Right ventricle myocardium superior (tissue), 1 donor: ENCODE results near the gene BSPRY. TPM values are rescaled to one million over a fixed set of nuclear protein-coding genes. Genes with fewer than 3 reads are reported as not detected.
"Not testable (repeated sequence)": the region's sequence is repeated elsewhere in the genome, so short reads cannot be mapped to it uniquely, and the experiment has no call there.

Experiments used
- ATAC-seq: fragments of 200-7000 bp; cut with Tn5 transposase; one replicate; pipeline ENCODE4 v1.9.1; 2020; ENCODE audit warnings: mild to moderate bottlenecking; ENCODE audit not compliant: poor library complexity
- DNase-seq: peaks from one replicate; pipeline ENCODE4 v3.0.0-alpha.2; 2020
- intact Hi-C: fragments of 100-400 bp; cut with DNase I; formaldehyde crosslinking; loops from one replicate; pipeline ENCODE4 v1.11.2; 2022
- total RNA-seq: library from RNA; stranded (reverse); fragmentation: NEBNext Ultra II Directional; extraction: Animal tissue kit (Norgen Biotek cat#: 25700); gene quantifications from one replicate; pipeline ENCODE4 v1.2.1, GENCODE V29; 2021
- donor health status: DM: no; HTN: yes; CAD: no; lungs with severe emphysema.

The BSPRY gene
- total RNA-seq, 1 donor from 2014 or later = 0.24 TPM

- ATAC-seq (no peak), DNase-seq (no peak)
- intact Hi-C loops = no loop called here
These were observed 37.4 kb downstream of the BSPRY start for GRCh38 chr9:113386571-113387393.

DNA sequence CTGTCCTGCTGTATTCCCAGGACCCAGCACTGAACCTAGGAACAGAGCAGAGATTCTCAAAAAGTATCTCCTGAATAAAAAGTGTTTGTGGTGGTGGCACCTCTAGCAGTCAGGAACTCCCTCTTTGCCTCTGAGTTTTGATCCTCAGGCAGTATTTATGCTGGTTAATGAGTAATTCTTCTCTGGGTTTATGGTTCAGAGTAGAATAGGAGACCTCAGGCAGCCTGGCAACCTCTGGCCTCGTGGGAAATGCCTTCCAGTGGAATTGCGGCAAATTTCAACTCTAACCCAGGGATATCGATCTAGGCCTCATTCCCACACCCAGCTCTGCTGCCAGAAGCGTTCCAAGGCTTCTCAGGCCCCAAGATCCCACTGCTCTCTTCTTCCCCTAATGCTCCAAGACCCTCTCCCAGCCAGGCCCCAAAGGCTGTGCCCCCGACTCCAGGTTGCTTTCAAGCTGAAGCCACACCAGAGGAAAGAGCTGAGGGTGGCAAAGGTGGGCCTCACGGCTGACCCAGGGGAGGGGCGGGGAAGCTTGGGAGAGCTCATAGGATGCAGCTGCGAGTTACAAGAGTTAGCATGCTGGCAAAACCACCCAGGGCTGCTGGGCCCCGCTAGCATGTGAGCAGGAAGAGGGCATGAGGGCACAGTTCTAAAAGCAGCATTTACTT is 38.4 kb downstream of the BSPRY start:
- DNase-seq (no peak), ATAC-seq (no peak)
- intact Hi-C loops = no loop called here

DNA sequence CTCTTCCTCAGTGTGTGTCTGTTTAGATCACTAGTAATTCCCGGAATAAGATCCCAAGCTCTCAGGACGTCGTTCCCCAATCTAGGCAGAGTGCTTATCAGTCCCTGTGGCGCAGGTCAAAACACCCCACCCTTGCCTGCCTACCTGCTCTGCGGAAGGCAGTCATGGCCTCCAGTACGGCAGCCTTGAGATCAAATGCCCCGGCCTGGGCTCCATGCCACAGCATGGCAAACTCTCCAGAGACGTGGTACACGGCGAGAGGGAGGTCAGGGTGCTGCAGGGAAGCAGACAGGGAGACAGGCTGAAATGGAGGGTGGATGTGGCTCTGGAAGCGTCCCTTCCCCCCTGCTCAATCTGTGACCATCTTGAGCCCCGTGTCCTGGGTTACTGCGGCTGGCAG is 39.5 kb downstream of the BSPRY start:
- DNase-seq (no peak), ATAC-seq (peak; percentile 16)
- intact Hi-C loops = no loop called here

DNA sequence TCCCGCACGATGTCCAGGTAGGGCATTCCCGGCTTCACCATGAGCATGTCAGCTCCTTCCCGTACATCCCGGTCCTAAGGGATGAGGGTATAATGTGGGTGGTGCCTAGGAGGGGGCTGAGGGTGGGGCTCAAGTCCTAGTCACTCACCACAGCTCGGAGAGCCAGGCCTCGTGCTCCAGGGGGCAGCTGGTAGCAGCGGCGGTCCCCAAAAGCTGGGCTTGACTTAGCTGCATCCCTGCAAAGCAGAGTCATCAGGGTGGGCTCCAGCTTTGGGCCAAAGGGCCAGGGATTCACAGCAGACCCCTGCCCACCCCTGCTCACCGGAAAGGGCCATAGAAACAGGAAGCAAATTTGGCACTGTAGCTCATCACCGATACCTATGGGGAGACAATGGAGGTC is 40.1 kb downstream of the BSPRY start:
- ATAC-seq = no peak
- DNase-seq = no peak
- intact Hi-C loops = no loop called here

DNA sequence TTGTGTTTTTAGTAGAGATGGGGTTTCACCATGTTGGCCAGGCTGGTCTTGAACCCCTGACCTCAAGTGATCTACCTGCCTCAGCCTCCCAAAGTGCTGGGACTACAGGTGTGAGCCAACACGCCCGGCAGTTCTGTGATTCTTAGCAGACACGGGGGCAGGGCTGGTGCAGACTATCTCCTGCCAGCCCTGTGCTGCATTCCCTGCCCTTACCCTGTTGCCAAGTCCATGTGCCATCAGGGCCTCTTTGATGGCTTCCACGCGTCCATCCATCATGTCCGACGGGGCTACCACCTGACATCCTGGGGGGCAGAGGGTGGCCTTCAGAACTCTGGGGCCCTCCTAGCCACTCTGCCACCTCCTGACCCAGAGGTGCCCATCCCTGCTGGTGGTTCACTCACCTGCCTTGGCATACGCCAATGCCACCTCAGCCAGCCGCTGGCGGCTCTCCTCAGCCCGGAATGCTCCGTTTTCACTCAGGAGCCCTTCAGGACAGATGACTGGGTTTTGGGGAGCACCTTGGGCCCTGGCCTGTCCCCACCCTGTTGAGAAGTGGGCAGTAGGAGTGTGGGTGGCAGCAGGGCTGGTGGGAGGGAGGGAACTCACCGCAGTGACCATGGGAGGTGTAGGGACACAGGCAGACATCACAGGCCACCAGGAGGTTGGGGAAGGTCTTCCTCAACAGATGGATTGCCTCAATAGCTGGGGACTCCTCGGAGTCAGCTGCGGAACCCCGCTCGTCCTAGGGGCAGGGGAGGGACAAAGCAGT is 41.0 kb downstream of the BSPRY start:
- ATAC-seq = no peak
- intact Hi-C loops = no loop called here
- no peak for DNase-seq

DNA sequence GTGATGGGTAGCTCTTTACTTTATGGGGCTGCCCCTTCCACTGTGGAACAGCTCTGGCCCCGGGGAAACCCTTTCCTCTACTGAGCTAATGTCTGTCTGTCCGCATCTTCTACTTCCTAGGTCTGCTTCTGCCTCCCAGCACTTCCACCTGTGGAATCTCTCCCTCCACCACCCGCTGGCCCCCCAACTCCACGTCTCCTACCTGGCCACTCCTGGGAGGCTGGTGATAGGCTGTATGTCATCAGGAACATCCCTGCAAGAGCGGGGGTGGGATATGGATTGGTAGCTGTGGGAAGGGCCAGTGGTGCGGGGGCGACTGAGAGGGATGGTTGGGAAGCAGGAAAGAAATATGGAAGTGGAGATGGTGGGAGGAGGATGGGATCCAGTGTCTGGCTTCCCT is 42.6 kb downstream of the BSPRY start:
- ATAC-seq (no peak), DNase-seq (no peak)
- intact Hi-C loops = no loop called here

GRCh38 chr9:113393281-113393680 is 43.9 kb downstream of the BSPRY start:
- no peak for ATAC-seq
- DNase-seq = no peak
- intact Hi-C loops = no loop called here

GRCh38 chr9:113395000-113395861 is 45.9 kb downstream of the BSPRY start:
- DNase-seq = no peak
- intact Hi-C loops = no loop called here
- ATAC-seq = no peak

DNA sequence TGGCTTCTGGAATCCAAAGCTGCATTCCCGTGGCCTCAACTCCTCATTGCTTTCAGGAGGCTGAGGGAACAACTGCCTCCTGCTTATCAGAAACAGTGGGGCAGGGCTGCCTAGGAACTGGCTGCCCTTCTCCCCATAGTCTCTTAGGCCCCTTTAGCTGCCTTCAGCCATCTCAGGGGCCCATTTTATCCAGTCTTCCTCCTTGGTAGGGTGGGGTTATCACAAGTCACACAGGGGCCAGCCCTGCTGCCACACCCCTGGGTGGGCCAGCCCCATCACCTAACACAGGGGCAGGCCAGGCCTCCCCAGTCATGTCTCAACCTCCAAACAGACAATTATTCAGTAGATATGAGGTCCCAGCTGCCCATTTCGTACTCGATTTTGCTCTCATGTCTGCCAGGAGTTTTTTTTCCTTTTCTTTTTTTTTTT is 47.9 kb downstream of the BSPRY start:
- ATAC-seq = no peak
- no peak for DNase-seq
- intact Hi-C loops = no loop called here

DNA sequence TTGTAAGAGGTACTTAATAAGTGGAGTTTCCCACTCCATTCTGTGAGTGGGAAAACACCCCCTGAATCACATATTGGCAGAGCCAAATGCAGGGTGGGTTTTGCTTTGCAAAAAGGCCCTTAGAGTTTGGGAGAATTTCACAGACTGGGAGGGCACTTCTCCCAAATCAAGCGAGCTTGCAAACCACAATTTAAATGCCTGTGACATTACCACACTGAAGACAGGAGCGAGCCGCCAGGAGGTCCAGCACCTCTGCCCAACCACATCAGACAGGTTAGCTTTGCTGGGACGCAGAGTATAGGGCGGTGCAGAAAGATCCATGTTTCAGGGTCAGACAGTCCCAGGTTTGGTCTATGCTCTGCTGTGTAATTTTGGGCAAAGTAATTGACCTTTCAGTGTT is 49.5 kb downstream of the BSPRY start:
- intact Hi-C loops = no loop called here
- no peak for DNase-seq
- ATAC-seq = no peak

GRCh38 chr9:113399646-113400200 is 50.4 kb downstream of the BSPRY start:
- intact Hi-C loops = no loop called here
- ATAC-seq (peak; percentile 19), DNase-seq (no peak)

DNA sequence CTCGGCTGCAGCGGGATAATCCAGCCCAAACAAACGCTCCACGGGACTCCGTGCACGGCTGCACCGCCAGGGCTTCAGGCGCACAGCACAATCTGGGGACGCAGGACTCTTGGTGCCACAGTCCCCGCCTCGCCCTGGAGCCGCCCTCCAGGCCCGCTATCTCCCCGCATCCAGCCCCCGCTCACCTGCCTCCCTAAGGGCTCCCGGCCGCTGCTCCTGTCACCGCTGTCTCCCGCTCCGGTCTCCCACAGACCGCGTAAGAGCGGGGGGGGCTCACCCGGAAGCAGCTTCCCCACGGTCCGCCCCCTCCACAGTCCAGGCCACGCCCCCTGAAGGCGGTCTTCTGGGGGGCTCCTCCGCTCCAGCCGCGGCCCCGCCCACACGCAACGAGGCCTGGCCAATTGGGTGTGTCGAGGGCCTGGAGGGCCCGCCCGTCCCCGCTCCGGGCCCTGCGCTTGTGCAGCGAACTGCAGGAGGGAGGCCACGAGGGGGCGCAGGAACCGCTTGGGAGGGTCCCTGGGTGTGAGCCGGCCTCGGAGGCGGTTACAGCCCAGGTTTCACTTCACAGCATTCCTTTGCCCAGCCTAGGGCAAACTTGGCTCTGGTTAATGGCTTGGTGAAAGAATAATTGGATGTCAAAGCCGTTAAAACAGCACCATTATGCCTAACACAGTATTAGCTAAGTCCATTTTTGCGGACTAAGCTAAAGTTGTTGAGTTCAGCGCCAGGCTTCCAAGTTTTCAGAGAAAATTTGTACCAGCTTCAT is 51.9 kb downstream of the BSPRY start, which contains the start of gene ALAD:
TSS of gene ALAD (minus strand) at position 258 of the 766 bp plus-strand sequence. CDS start 7,725 bp downstream, outside the sequence.
- intact Hi-C loops = no loop called here
- DNase-seq (peak; percentile 99), ATAC-seq (peak; percentile 97)

DNA sequence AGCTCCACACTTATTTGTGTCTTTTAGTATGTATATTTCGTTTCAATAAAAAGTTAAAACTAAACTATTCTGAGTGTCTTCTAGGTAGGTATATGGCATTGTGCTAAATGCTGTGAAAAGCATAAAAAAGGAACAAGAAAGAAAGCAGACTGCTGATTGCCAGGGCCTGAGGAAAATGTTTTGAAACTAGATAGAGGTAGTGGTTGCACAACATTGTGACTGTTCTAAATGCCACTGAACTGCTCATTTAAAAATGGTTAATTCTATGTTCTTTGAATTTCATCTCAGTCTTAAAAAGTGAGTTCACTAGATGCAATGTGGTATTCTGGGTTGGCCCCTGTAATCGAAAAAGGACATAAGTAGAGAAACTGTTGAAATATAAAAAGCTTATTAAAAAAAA is 54.3 kb downstream of the BSPRY start:
- ATAC-seq (no peak), DNase-seq (no peak)
- intact Hi-C loops = no loop called here

DNA sequence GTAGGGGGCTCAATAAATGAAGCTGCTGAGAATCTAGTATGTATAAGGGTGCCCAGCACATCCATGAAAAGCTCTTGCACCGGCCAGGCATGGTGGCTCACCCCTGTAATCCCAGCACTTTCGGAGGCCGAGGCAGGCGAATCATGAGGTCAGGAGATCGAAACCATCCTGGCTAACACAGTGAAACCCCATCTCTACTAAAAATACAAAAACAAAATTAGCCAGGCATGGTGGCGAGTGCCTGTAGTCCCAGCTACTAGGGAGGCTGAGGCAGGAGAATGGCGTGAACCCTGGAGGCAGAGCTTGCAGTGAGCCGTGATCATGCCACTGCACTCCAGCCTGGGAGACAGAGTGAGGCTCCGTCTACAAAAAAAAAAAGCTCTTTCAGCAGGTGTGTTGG is 57.0 kb downstream of the BSPRY start:
- ATAC-seq, DNase-seq: not testable (repeated sequence)
- intact Hi-C loops = loop anchor here (5.0 kb wide), 1 partner anchor 99 kb away; no protein-coding TSS in a partner anchor

- DNase-seq = peak; percentile 75
- not testable (repeated sequence) for ATAC-seq
- intact Hi-C loops = loop anchor here (5.0 kb wide), 1 partner anchor 100 kb away; no protein-coding TSS in a partner anchor
These were observed 57.7 kb downstream of the BSPRY start for GRCh38 chr9:113406873-113407511.

DNA sequence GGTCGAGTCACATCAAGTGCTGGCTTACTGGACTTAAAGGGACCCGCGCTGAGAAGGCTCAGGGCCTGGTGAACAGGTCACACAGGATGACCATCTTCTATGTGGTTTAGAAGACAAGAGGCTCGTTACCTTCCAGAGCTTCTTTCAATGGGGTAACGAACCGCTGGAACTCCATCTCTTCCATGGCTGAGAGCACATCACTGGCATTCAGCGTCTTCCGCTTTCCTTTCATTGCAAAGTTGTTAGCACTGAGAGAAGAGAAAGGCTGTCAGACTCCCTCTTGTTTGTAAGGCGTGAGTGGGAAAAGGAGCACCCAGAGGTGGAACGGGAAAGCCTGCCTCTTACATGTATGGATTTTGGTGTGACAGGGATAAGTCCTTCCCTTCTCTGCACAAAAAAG is 60.1 kb downstream of the BSPRY start:
- no peak for ATAC-seq
- intact Hi-C loops = loop anchor here (5.0 kb wide), 1 partner anchor 102 kb away; no protein-coding TSS in a partner anchor
- no peak for DNase-seq

DNA sequence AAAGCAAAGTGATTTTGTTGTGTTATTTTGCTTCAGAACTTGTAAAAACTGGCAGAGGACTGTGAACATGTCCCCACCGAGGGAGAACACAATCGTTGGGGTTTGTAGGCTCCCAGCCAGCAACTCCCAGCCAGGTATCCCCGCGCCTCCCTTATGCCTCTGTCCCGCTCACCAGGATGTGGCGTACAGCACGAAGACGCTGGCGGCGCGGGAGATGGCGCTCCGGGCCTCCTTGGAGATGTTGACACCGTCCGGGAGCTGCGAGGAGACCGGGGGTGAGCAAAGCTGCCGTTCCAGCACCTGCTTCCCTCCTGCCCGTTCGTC is 60.5 kb downstream of the BSPRY start:
- no peak for DNase-seq
- intact Hi-C loops = loop anchor here (5.0 kb wide), 1 partner anchor 103 kb away; no protein-coding TSS in a partner anchor
- no peak for ATAC-seq
